NCI-H510A (cell line): Measurements from ENCODE around the gene HNRNPLL.
"Not testable (repeated sequence)": the region's sequence is repeated elsewhere in the genome, so short reads cannot be mapped to it uniquely, and the experiment has no call there.

ENCODE experiments used
- DNase-seq: peaks from one replicate; lab custom pipeline; 2025; lab: John Stamatoyannopoulos, UW

The HNRNPLL gene

DNA sequence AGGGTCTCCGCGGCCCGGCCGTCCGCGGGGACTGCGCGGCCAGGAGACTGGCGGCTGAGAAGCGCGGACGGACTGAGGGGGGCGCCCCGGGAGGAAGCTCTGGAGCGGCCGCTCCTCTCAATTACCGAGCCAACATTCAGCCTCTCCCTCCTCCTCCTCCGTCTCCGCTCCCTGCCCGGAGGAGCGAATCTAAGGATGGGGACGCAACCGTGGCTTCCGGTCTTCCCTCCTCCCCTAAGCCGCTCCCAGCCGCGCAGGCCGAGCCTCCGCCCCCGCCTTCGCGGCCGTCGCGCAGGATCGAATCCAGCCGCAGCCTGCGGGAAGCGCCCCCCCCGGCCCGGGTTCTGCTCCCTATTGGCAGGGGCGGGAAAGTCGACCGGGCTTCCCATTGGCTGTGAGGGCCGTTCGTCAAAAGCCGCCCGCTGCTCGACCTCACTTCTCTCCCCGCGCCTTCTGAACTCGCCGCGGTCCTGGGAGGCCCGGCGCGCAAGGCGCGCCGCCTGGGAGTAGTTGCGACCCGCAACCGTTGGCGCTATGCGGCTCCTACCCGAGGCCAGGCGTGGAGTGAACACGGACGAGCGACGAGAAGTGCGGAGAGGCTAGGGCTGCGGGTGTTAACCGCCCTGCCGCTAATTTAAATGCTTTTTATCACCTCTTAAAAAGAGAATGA is at the start of gene HNRNPLL:
Gene HNRNPLL, minus strand, starts transcription at position 197 of the 670 bp plus-strand sequence. CDS start 302 bp downstream, outside the sequence.
- peak; percentile 92 for DNase-seq

DNA sequence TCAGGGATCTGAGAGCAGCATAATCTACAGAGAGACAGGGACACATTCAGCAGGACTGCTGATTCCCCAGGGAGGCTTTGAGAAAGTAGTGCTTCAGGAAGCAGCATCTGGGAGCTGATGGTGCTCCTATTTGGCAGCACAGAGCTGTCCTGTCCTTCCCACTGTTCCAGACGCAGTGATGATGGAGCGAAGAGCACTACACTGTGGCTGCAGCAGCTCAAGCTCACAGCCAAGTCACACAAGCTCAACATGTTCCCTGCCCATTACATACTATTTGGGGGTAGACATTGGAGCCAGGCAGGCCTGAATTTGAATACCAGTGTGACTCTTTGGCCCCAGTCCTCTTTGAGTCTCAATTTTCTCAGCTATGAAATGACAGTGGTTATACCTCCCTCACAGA is 48.0 kb upstream of the HNRNPLL start:
- DNase-seq: no peak

DNA sequence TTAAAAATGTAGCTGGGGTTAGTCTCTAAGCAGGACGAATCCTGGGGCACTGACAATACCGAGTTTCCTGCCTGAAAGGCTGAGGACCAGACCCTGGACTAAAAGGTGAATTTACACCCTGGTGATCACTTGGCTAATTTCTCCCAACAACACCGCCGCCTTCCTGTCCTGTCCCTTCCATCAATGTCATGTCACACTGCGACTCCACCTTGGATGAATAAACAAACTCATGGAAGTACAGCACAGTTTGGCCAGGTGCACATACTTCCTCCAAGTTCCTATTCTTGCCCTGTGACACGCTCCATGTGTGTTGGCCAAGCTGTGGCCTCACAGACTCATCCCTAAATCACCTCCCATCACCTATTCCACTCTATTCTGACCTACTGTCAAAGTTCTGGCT is 47.3 kb upstream of the HNRNPLL start:
- no peak for DNase-seq

- no peak for DNase-seq
These were observed 46.5 kb upstream of the HNRNPLL start for GRCh38 chr2:38649176-38649728.

DNA sequence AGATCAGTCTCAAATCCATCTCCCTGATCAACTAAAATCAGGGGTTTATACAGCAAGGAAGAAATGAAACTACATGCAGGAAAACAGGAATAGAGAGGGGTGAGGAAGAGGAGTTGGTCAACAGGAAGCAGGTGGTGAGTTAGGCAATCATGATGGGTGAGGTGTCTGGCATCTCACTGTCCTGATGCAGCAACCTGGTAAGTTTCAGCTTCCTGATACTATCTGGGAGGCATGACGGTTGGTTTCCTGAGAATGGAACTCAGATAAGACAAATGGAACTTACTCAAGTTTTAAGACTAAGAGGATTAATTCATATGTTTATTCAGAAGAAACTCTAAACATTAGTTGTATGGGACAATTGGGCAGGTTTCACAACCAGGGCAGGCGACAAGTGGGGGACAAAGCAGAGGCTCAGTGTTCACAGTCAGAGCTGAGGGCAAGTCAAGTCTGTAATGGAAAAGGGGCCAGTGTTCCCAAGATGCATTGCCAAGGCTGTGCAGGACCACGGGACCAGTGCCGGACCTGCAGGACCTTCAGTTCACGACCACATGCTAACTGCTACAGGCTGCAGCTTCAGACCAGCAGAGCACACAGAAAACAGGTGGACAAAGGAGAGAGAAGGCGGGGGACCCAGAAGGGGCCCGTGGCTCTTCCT is 45.5 kb upstream of the HNRNPLL start:
- DNase-seq: no peak

DNA sequence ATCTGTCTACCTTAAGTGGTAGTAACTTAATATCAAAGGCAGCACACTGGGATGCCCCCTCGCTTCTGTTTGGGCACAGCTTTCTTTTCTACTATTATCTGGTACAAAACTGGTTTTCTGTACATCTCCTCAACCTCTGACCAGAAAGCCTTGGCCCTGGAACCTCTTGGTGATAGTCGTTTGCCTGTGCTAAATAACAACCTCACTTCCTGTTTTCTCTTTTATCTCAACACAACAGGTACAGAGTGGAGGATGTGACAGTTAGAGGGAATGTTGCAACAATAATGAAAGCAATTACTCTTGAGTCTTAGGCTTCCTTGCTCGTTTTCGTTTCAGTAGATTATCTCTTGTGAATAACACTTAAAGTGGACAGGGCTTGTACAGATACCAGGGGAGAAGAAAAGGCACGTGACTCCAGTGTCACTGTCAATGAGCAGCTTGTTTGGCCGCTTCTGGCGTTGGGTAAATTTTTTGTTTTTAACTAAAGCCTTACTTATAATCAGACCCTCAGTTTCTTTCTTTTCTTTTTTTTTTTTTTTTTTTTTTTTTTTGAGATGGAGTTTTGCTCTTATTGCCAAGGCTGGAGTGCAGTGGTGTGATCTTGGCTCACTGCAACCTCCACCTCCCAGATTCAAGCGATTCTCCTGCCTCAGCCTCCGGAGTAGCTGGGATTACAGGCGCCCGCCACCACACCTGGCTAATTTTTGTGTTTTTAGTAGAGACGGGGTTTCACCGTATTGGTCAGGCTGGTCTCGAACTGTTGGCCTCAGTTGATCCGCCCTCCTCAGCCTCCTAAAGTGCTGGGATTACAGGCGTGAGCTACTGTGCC is 41.2 kb upstream of the HNRNPLL start:
- DNase-seq: not testable (repeated sequence)

- DNase-seq: no peak
These were observed 40.4 kb upstream of the HNRNPLL start for GRCh38 chr2:38643021-38643671.

- DNase-seq: not testable (repeated sequence)
These were observed 39.8 kb upstream of the HNRNPLL start for GRCh38 chr2:38642373-38643017.

GRCh38 chr2:38636069-38636468 is 33.3 kb upstream of the HNRNPLL start:
- no peak for DNase-seq

DNA sequence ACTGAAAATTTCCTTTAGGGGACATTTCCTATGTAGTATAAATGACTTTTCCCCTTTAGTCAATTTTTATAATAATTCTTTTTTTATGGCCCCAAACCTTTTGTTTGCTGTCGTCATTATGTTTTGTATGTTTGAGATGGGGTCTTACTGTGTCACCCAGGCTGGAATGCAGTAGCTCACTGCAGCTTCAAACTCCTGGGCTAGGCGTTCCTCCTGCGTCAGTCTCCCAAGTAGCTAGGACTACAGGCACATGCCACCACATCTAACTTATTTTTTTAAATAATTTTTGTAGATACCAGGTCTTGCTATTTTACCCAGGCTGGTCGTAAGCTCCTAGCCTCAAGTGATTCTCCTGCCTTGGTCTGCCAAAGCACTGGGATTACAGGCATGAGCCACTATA is 32.4 kb upstream of the HNRNPLL start:
- no peak for DNase-seq

DNA sequence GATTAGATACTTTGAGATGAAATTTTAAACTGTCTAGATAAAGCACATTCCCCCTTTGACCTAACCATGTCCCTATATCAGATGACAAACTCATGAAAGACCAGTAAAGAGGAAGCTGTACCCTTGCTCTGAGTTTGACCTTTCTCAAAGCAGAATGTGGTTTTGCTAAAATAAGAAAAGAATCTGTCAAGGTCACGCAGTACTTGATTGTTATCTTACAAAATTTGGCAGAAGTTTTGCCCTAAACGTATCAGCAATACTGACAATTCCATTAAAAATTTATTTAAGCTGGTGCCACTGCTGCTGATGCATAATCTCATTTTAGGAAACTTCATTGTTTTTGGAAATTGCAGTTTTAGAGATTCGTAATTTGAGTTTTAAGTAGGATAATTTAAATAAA is 32.0 kb upstream of the HNRNPLL start:
- DNase-seq: no peak

DNA sequence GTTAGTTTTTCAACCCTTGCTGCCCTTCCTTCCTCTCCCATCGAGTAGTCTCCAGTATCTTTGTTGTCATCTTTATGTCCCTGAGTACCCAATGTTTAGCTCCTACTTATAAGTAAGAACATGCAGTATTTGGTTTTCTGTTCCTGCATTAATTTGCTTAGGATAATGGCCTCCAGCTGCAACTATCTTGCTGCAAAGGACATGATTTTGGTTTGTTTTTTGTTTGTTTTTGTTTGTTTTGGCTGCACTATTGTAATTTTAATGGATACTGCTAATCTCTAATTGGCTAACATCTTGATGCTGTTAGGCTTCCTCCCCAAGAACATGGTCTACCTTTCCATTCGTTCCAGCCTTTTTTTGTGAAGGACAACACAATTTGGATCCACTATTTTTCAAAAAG is 31.2 kb upstream of the HNRNPLL start:
- DNase-seq: no peak

DNA sequence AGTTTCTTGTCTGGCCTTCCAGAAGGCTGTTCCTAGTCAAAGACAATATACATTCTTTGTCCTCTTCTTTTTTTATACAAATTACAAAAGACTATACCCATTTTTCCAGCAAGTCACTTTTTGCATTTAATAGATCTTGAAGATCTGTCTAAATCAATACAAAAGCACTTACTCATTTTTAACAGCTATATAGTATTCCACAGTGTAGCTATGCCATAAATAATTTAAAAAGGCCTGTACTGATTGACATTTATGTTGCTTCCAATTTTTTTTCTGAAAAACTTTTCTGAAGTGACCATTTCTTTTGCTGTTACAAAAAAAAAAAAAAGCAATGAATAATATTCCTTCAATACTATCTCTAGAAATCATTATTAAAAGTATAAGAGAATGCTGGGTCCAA is 30.3 kb upstream of the HNRNPLL start:
- no peak for DNase-seq

- no peak for DNase-seq
These were observed 29.2 kb upstream of the HNRNPLL start for GRCh38 chr2:38631976-38632375.

DNA sequence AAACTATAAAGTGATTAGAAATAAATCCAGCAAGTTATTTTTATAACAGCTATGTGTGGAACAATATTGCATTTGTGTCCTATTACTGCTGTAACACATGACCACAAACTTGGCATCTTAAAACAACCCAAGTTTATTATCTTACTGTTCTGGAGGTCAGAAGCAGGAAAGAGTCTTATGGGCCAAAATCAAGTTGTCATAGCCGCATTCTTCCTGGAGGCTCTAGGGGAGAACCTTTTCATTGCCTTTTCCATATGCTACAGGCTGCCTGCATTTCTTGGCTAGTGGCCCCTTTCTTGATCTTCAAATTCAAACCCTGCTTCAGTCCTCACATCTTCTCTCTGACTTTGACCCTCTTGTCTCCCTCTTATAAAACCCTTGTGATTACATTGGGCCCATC is 27.0 kb upstream of the HNRNPLL start:
- DNase-seq: no peak

DNA sequence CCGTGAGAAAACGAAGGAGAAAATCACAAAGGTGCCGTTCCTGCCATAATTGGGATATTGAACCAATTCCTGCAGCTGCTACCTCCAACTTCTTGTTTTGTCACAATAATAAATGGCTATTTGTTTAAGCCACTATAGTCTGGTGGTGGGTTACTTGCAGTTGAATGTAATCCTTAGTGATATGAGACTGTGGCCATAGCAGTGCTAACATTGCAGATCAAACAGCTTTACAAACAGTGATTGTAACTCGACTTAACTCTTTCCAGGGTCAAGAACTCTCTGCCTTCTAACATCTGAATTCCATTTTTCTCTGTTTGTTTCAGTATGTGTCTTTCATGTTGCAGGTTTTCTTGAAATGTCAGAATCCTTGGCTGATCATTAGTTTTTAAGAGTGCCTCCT is 24.7 kb upstream of the HNRNPLL start:
- DNase-seq: no peak

GRCh38 chr2:38626326-38627035 is 23.8 kb upstream of the HNRNPLL start:
- no peak for DNase-seq

DNA sequence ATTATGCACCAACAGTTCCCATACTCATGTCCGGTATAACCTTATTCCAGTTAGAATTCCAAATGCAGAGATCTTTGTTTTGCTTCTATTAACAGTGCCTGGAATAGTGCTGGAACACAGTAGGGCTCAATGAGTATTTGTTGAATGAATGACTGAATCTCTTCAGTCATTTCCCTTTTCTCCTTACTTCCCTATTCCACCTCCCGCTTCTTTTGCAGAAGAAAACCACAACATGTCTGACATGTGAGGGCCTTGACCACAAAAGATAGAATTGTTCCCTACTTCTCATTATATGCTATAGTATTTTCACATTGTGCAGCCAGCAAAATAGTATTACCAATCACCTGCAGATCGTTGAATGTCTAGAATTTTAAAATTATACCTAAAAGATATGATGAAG is 19.5 kb upstream of the HNRNPLL start:
- no peak for DNase-seq

DNA sequence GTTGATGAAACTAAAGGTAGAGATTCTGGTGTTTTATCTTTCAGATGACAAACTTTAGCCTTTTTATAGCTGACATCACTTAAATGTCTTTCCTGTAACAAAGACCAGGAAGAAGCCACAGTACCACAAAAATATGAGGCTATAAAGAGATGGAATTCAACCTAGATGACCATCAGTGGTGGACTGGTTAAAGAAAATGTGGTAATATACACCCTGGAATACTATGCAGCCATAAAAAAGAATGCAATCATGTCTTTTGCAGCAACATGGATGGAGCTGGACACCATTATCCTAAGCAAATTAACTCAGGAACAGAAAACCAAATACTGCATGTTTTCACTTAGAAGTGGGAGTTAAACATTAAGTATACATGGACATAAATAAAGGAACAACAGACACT is 18.3 kb upstream of the HNRNPLL start:
- DNase-seq: no peak

- no peak for DNase-seq
These were observed 17.7 kb upstream of the HNRNPLL start for GRCh38 chr2:38620282-38620977.
